Activated T-helper 1 cell treated with anti-CD3 and anti-CD28 coated beads, Interleukin-12 subunit alpha, Interleukin-12 subunit beta, Interleukin-2, Interleukin-4 antibody, amounts not matched to agents 30 ng/mL and 10 ng/mL and 1 ng/mL, durations not matched to agents 14 hours and 24 hours and 36 hours (primary cell): ENCODE results near the gene NDUFA11. TPM values are rescaled to one million over a fixed set of nuclear protein-coding genes. Genes with fewer than 3 reads are reported as not detected.

Experiments
- DNase-seq: peaks from one replicate; pipeline ENCODE4 v3.0.0; 2021; ENCODE audit warnings: low spot score
- H3K27ac Mint-ChIP-seq: one replicate; pipeline ENCODE4 v1.8.0; 2021; ENCODE audit warnings: mild to moderate bottlenecking, mixed read lengths
- H3K27me3 Mint-ChIP-seq: one replicate; pipeline ENCODE4 v1.8.0; 2022; ENCODE audit warnings: mild to moderate bottlenecking, moderate library complexity, mixed read lengths; ENCODE audit not compliant: insufficient read depth
- H3K36me3 Mint-ChIP-seq: one replicate; pipeline ENCODE4 v1.8.0; 2021; ENCODE audit warnings: low read depth, mixed read lengths
- H3K4me1 Mint-ChIP-seq: one replicate; pipeline ENCODE4 v1.8.0; 2021; ENCODE audit warnings: low read depth, mixed read lengths
- H3K4me3 Mint-ChIP-seq: one replicate; pipeline ENCODE4 v1.8.0; 2021; ENCODE audit warnings: mild to moderate bottlenecking, moderate library complexity, mixed read lengths
- H3K9me3 Mint-ChIP-seq: one replicate; pipeline ENCODE4 v1.8.0; 2021; ENCODE audit warnings: mixed read lengths
- intact Hi-C: fragments of 100-400 bp; cut with micrococcal nuclease; formaldehyde crosslinking; loops from one replicate; pipeline ENCODE4 v1.15.1; 2024
- total RNA-seq: library from RNA; stranded (reverse); gene quantifications from 2 replicates; pipeline ENCODE4 v1.2.3, GENCODE V29; 2022

NDUFA11 gene
- total RNA-seq, 1 donor from 2014 or later: 243 TPM

GRCh38 chr19:5940260-5941208, 36.9 kb upstream of the NDUFA11 start:
- no peak overlapping the region for H3K27ac Mint-ChIP-seq
- H3K9me3 Mint-ChIP-seq: no peaks in the 10 kb centered on the region
- DNase-seq: no peak
- H3K27me3 Mint-ChIP-seq: no peaks in the 10 kb centered on the region
- peaks cover 5% of the 10 kb centered on the region for H3K4me1 Mint-ChIP-seq
- no peak overlapping the region for H3K4me3 Mint-ChIP-seq
- peaks cover 27% of the 10 kb centered on the region for H3K36me3 Mint-ChIP-seq
- intact Hi-C loops: no loop called here

- Mint-ChIP-seq H3K9me3 (no peaks in the 10 kb centered on the region), H3K4me3 (no peak overlapping the region), H3K27ac (no peak overlapping the region), H3K27me3 (no peaks in the 10 kb centered on the region), H3K4me1 (no peaks in the 10 kb centered on the region), H3K36me3 (peaks cover 32% of the 10 kb centered on the region)
- intact Hi-C loops: no loop called here
- DNase-seq: no peak
Observed at GRCh38 chr19:5937550-5937949, 34.0 kb upstream of the NDUFA11 start.

GRCh38 chr19:5936292-5936592, 32.7 kb upstream of the NDUFA11 start:
- H3K9me3 Mint-ChIP-seq: no peaks in the 10 kb centered on the region
- DNase-seq: no peak
- H3K27ac Mint-ChIP-seq: no peak overlapping the region
- intact Hi-C loops: no loop called here
- no peaks in the 10 kb centered on the region for H3K4me1 Mint-ChIP-seq
- peaks cover 30% of the 10 kb centered on the region for H3K36me3 Mint-ChIP-seq
- no peak overlapping the region for H3K4me3 Mint-ChIP-seq
- no peaks in the 10 kb centered on the region for H3K27me3 Mint-ChIP-seq

GRCh38 chr19:5935473-5936291, 32.1 kb upstream of the NDUFA11 start:
- DNase-seq: no peak
- no peak overlapping the region for H3K27ac Mint-ChIP-seq
- H3K27me3 Mint-ChIP-seq: no peaks in the 10 kb centered on the region
- no peaks in the 10 kb centered on the region for H3K9me3 Mint-ChIP-seq
- intact Hi-C loops: no loop called here
- peaks cover 32% of the 10 kb centered on the region for H3K36me3 Mint-ChIP-seq
- H3K4me3 Mint-ChIP-seq: no peak overlapping the region
- no peaks in the 10 kb centered on the region for H3K4me1 Mint-ChIP-seq

- Mint-ChIP-seq H3K27me3 (no peaks in the 10 kb centered on the region), H3K4me3 (no peak overlapping the region), H3K36me3 (peaks cover 32% of the 10 kb centered on the region), H3K9me3 (no peaks in the 10 kb centered on the region), H3K27ac (no peak overlapping the region), H3K4me1 (no peaks in the 10 kb centered on the region)
- DNase-seq: no peak
- intact Hi-C loops: no loop called here
Observed at GRCh38 chr19:5934774-5935472, 31.3 kb upstream of the NDUFA11 start.

- Mint-ChIP-seq H3K27ac (no peak overlapping the region), H3K36me3 (peaks cover 31% of the 10 kb centered on the region), H3K4me3 (no peak overlapping the region), H3K27me3 (no peaks in the 10 kb centered on the region), H3K4me1 (no peaks in the 10 kb centered on the region), H3K9me3 (no peaks in the 10 kb centered on the region)
- DNase-seq: no peak
- intact Hi-C loops: no loop called here
Observed at GRCh38 chr19:5934069-5934401, 30.4 kb upstream of the NDUFA11 start.

- DNase-seq: no peak
- H3K36me3 Mint-ChIP-seq: peaks cover 36% of the 10 kb centered on the region
- H3K4me3 Mint-ChIP-seq: no peak overlapping the region
- no peaks in the 10 kb centered on the region for H3K9me3 Mint-ChIP-seq
- no peaks in the 10 kb centered on the region for H3K4me1 Mint-ChIP-seq
- intact Hi-C loops: no loop called here
- H3K27ac Mint-ChIP-seq: no peak overlapping the region
- H3K27me3 Mint-ChIP-seq: no peaks in the 10 kb centered on the region
Observed at GRCh38 chr19:5933391-5934068, 29.9 kb upstream of the NDUFA11 start.

- Mint-ChIP-seq H3K4me3 (no peak overlapping the region), H3K4me1 (no peaks in the 10 kb centered on the region), H3K27me3 (no peaks in the 10 kb centered on the region), H3K36me3 (peaks cover 40% of the 10 kb centered on the region), H3K9me3 (no peaks in the 10 kb centered on the region), H3K27ac (no peak overlapping the region)
- DNase-seq: no peak
- intact Hi-C loops: no loop called here
Observed at GRCh38 chr19:5932609-5933262, 29.1 kb upstream of the NDUFA11 start.

GRCh38 chr19:5932146-5932545, 28.6 kb upstream of the NDUFA11 start:
- Mint-ChIP-seq H3K9me3 (no peaks in the 10 kb centered on the region), H3K27ac (no peak overlapping the region), H3K27me3 (no peaks in the 10 kb centered on the region), H3K36me3 (peaks cover 36% of the 10 kb centered on the region), H3K4me1 (no peaks in the 10 kb centered on the region), H3K4me3 (no peak overlapping the region)
- intact Hi-C loops: no loop called here
- no peak for DNase-seq

- Mint-ChIP-seq H3K4me1 (no peaks in the 10 kb centered on the region), H3K27me3 (no peaks in the 10 kb centered on the region), H3K27ac (no peak overlapping the region), H3K4me3 (no peak overlapping the region), H3K9me3 (no peaks in the 10 kb centered on the region), H3K36me3 (peaks cover 33% of the 10 kb centered on the region)
- no peak for DNase-seq
- intact Hi-C loops: no loop called here
Observed at GRCh38 chr19:5931251-5931650, 27.7 kb upstream of the NDUFA11 start.

GRCh38 chr19:5929625-5930024, 26.0 kb upstream of the NDUFA11 start:
- H3K4me3 Mint-ChIP-seq: no peak overlapping the region
- intact Hi-C loops: no loop called here
- H3K9me3 Mint-ChIP-seq: no peaks in the 10 kb centered on the region
- H3K27ac Mint-ChIP-seq: no peak overlapping the region
- no peaks in the 10 kb centered on the region for H3K27me3 Mint-ChIP-seq
- H3K36me3 Mint-ChIP-seq: peaks cover 32% of the 10 kb centered on the region
- no peaks in the 10 kb centered on the region for H3K4me1 Mint-ChIP-seq
- no peak for DNase-seq

- intact Hi-C loops: no loop called here
- Mint-ChIP-seq H3K9me3 (no peaks in the 10 kb centered on the region), H3K4me1 (no peaks in the 10 kb centered on the region), H3K27ac (no peak overlapping the region), H3K27me3 (no peaks in the 10 kb centered on the region), H3K4me3 (no peak overlapping the region), H3K36me3 (peaks cover 33% of the 10 kb centered on the region)
- DNase-seq: no peak
Observed at GRCh38 chr19:5929179-5929578, 25.6 kb upstream of the NDUFA11 start.
